GM21360 (cell line): ENCODE results near the gene FGD5.
A peak's percentile ranks its signal among the peaks of the same experiment; 100 is the strongest.
"Not testable (repeated sequence)": the region's sequence is repeated elsewhere in the genome, so short reads cannot be mapped to it uniquely, and the experiment has no call there.

Source experiments
- ATAC-seq: cut with Tn5 transposase; IDR thresholded peaks from one replicate; pipeline ENCODE4 v1.9.1; 2021; ENCODE audit warnings: mild to moderate bottlenecking, moderate library complexity; ENCODE audit not compliant: unreplicated experiment

Gene FGD5

GRCh38 chr3:14899993-14900618, 81.3 kb downstream of the FGD5 start:
- no peak for ATAC-seq

- ATAC-seq: no peak
Measured at GRCh38 chr3:14900881-14901873, 82.4 kb downstream of the FGD5 start.

GRCh38 chr3:14902719-14903118, 84.0 kb downstream of the FGD5 start:
- ATAC-seq: no peak

GRCh38 chr3:14903501-14903900, 84.7 kb downstream of the FGD5 start:
- not testable (repeated sequence) for ATAC-seq

GRCh38 chr3:14905055-14905657, 86.4 kb downstream of the FGD5 start:
- ATAC-seq: no peak

GRCh38 chr3:14906355-14906971, 87.7 kb downstream of the FGD5 start:
- ATAC-seq: no peak

- no peak for ATAC-seq
Measured at GRCh38 chr3:14907043-14907966, 88.5 kb downstream of the FGD5 start.

GRCh38 chr3:14909250-14909649, 90.5 kb downstream of the FGD5 start:
- ATAC-seq: no peak

- ATAC-seq: no peak
Measured at GRCh38 chr3:14911651-14912050, 92.9 kb downstream of the FGD5 start.

- ATAC-seq: no peak
Measured at GRCh38 chr3:14913071-14913925, 94.5 kb downstream of the FGD5 start.

- no peak for ATAC-seq
Measured at GRCh38 chr3:14913926-14914778, 95.4 kb downstream of the FGD5 start.

- ATAC-seq: no peak
Measured at GRCh38 chr3:14914779-14915117, 96.0 kb downstream of the FGD5 start.

- no peak for ATAC-seq
Measured at GRCh38 chr3:14915636-14916222, 97.0 kb downstream of the FGD5 start.

- no peak for ATAC-seq
Measured at GRCh38 chr3:14918356-14918860, 99.6 kb downstream of the FGD5 start.

GRCh38 chr3:14920536-14920935, 101.8 kb downstream of the FGD5 start:
- no peak for ATAC-seq

- peak; percentile 63 for ATAC-seq
Measured at GRCh38 chr3:14921034-14921616, 102.4 kb downstream of the FGD5 start.
